Skin epidermis (tissue), 12 donors: Measurements from ENCODE around the gene MRPS23.

ENCODE experiments used
- H3K27ac ChIP-seq, 21 experiments: fragments of 200-600 bp; sonication (generic) in 11 of 21; one replicate each; pipeline ENCODE4 v1.5.0; 2020; ENCODE audit warnings: mild to moderate bottlenecking in 3 of 21, inconsistent platforms in 2 of 21, moderate library complexity in 2 of 21
- H3K4me3 ChIP-seq, 7 experiments: fragments of 200-600 bp; sonication (generic) in 2 of 7; one replicate each; pipeline ENCODE4 v1.5.0; 2020; ENCODE audit warnings: inconsistent platforms in 2 of 7, mild to moderate bottlenecking in 2 of 7, moderate library complexity in 1 of 7

MRPS23 gene

GRCh38 chr17:57817299-57817698, 32.5 kb downstream of the MRPS23 start:
- H3K4me3 ChIP-seq: no peak overlapping the region

GRCh38 chr17:57814421-57814820, 35.4 kb downstream of the MRPS23 start:
- no peak overlapping the region for H3K4me3 ChIP-seq
- H3K27ac ChIP-seq: no peak overlapping the region

More at GRCh38 chr17:57817299-57817698, 32.5 kb downstream of the MRPS23 start:
- no peak overlapping the region for H3K27ac ChIP-seq

- no peak overlapping the region for H3K27ac ChIP-seq
- no peak overlapping the region for H3K4me3 ChIP-seq
Measured at GRCh38 chr17:57811638-57812280, 38.1 kb downstream of the MRPS23 start.

DNA sequence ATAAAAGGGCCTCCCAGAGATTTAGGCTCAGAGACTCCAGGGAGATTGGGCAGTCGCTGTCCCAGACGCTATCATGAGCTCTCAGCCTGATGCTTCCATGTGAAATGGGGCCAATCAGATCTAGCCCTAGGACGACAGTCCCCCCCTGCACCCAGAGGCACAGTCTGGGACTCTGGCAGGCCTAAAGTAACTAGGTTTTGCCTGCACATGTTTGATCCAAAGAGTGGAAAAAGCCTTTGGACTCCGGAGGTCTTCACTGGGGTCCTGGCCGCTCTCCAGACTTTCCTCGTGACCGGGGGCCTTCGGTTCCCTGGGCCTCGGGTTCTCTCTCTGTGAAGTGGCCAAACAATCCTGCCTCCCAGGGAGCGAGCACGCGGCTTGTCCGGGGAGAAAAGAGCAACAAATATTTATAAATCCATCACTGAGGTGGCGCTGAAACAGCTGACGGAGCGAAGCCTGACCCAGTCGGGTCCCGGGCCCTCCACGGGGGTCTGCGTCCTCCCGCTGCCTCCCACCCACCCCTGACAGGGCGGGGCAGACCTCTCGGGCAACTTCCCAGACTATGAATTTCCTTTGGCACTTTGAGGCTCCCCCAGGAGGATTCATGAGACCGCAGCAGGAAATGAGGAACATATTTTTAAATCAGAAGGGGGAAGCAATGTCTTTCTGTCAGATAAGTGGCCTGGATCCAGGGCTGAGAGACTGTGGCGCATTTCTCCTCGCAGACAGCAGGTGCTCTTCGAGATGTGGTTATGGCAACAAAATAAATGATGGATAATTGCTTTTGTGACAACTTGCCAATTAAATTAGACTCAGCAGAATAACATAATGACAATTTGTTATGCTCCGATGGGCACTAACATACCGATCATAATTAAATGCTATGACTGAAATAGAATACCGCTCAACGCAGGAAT, 38.9 kb downstream of the MRPS23 start:
- Histone ChIP-seq H3K27ac (peak overlapping the region in 7 of 21 experiments; percentile 2 to 58 (median 7)), H3K4me3 (peak overlapping the region in 1 of 7 experiments; percentile 9)

GRCh38 chr17:57809879-57810278, 40.0 kb downstream of the MRPS23 start:
- no peak overlapping the region for H3K4me3 ChIP-seq
- H3K27ac ChIP-seq: no peak overlapping the region

- H3K4me3 ChIP-seq: no peak overlapping the region
- no peak overlapping the region for H3K27ac ChIP-seq
Measured at GRCh38 chr17:57808882-57809281, 41.0 kb downstream of the MRPS23 start.

DNA sequence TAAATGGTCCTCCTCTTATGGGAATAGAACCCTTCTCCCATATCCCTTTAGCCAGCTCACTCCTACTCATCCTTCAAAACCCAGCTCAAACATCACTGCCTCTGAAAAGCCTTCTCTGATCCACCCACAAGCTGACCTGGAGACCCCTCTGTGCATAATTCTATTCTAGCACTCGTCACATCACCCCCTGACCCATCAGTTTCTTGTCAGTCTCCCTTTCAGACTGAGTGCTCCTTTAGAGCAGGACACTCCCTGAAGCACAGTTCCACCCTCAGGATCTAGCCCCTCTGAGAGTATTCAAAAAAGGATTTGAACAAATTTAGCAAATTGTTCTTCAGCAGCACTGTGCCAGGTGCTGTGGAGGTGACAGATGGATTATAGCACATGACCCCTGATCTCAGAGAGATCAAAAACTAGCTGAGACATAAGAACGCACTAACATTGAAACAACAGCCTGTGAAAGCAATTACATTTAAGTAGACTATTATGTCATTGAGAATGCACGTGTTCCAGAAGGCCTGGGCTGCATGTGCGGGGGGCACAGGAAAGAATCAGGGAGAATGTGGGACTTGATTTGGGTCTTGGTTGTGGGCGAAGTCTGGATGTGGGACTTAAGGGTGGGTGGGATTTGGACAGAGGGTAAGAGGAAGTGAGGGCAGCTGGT, 43.5 kb downstream of the MRPS23 start:
- H3K27ac ChIP-seq: no peak overlapping the region

DNA sequence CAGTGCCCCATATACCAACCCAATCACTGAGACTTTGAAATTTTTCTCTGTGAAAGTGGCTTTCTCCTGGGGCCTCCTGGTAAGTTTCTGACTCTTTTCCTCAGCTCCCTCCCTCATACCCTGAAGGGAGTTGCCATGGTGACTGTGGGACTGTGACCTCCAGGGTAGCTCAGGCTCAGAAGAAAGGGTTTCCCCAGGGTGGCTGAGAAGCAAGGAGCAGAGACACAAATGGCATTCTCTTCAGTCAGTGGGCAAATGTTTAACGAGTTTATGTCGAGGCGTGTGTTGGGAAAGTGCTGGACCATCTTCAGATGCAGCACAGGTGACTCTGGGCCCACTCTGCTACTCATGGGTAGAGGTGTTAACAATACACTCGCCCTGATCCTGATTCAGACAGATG, 46.8 kb downstream of the MRPS23 start:
- Histone ChIP-seq H3K4me3 (no peak overlapping the region), H3K27ac (no peak overlapping the region)

More for the DNA sequence above, 43.5 kb downstream of the MRPS23 start:
- no peak overlapping the region for H3K4me3 ChIP-seq

DNA sequence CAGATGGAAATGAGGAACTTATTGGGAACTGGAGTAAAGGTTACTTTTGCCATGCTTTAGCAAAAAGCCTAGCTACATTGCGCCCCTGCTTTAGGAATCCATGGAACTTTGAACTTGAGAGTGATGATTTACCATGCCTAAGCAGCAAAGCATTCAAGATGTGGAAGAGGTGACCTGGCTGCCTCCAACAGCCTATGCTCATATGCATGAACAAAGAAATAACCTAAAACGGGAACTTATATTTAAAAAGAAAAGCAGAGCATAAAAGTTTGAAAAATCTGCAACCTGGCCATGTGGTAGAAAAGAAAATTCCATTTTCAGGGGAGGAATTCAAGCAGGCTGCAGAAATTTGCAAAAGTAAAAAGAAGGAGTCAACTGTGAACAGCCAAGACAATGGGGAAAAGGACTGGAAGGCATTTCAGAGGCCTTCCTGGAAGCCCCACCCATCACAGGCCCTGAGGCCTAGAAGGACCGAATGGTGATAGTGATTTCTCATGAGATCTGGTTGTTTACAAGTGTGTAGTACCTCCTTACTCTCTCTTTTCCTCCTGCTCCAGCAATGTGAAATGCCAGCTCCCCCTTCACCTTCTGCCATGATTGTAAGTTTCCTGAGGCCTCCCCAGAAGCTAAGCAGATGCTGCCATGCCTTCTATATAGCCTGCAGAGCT, 48.7 kb downstream of the MRPS23 start:
- Histone ChIP-seq H3K4me3 (no peak overlapping the region), H3K27ac (no peak overlapping the region)

DNA sequence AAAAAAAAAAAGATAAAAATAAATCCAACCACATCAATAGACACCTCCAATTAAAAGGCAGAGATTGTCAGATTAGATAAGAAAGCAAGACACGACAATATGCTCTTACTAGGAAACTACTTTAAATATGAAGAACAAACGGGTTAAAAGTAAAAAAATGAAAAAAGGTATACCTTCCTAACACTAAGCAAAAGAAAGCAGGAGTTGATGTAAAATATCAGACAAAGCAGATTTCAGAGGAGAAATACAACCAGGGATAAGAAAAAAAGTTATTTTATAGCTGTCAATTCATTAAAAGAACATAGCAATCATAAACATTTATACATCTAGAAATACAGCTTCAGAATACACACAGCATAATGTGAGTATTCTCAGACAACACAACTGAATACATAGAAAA, 55.0 kb downstream of the MRPS23 start:
- no peak overlapping the region for H3K27ac ChIP-seq
- no peak overlapping the region for H3K4me3 ChIP-seq

DNA sequence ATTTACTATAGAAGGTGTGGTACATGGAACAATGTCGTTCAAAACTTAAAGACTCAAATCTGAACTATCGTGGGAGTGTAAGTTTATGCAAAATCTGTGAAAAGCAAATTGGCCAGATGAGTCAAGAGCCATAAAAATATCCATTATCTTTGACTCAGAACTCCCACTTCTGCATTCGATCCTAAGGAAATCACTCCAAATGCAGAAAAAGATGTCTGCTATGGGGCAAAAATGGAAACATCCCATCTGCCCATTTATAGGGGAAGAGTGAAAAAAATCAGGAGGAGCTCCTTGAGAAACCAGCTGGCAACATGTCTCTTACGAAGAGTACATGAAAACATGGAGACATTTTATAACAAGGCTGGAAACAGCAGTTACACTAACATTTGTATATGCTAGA, 61.1 kb downstream of the MRPS23 start:
- Histone ChIP-seq H3K27ac (no peak overlapping the region), H3K4me3 (no peak overlapping the region)

DNA sequence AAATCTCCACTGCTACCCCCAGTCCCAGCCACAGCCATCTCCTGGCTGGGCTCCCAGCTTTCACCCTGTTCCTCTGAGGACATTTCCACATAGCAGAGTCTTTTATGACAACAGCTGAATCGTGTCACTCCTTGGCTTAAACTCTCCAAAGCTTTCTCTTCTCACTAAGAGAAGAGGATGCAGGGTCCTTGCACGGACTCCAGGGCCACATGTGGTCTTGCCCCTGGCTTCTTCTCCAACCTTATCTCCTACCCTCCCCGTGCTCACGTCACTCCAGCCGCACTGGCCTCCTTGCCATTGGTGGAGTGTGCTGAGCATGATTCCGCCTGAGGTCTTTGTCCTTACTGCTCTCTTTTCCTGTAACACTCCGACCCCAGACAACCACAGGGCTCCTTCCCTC, 64.8 kb downstream of the MRPS23 start:
- Histone ChIP-seq H3K4me3 (no peak overlapping the region), H3K27ac (no peak overlapping the region)
